CD4-positive, alpha-beta T cell (primary cell): ENCODE results near the gene MYO18A. TPM values are rescaled to one million over a fixed set of nuclear protein-coding genes. Genes with fewer than 3 reads are reported as not detected.

Source experiments
- ATAC-seq: fragments of 200-7000 bp; cut with Tn5 transposase; one replicate; pipeline ENCODE4 v1.10.0; 2022; ENCODE audit warnings: mild to moderate bottlenecking; ENCODE audit not compliant: poor library complexity
- CTCF ChIA-PET: fragments of 350-600 bp; sonication (Branson Sonifier 250); formaldehyde crosslinking; loops from one replicate; lab custom pipeline; 2021; ENCODE audit warnings: antibody characterized with exemption, inconsistent platforms; lab: Charles Lee
- POLR2A ChIA-PET: fragments of 350-600 bp; sonication (Branson Sonifier 250); formaldehyde crosslinking; loops from one replicate; lab custom pipeline; 2021; ENCODE audit warnings: antibody characterized with exemption, inconsistent platforms; lab: Charles Lee
- DNase-seq, 14 experiments: peaks; one replicate each; pipeline ENCODE4 v3.0.0-alpha.2; 2013 to 2020; ENCODE audit warnings: mixed read lengths in 2 of 14
- H3K27ac ChIP-seq, 2 donors: one replicate each; pipeline versions ENCODE4 v1.5.1 to v1.7.0; 2013; ENCODE audit warnings: low read length in 2 of 2, low read depth in 1 of 2, mild to moderate bottlenecking in 1 of 2
- H3K27me3 ChIP-seq, 2 experiments: 1 replicate in 1 of 2; 2 replicates in 1 of 2; pipeline versions ENCODE4 v1.6.1 to v1.7.0; 2013; ENCODE audit warnings: low read length in 2 of 2, control low read depth in 1 of 2, mild to moderate bottlenecking in 1 of 2, moderate library complexity in 1 of 2; ENCODE audit not compliant: insufficient read depth in 2 of 2, control insufficient read depth in 1 of 2
- H3K36me3 ChIP-seq: one replicate; pipeline ENCODE4 v1.6.1; 2013; ENCODE audit warnings: low read length, control low read depth; ENCODE audit not compliant: insufficient read depth
- H3K4me1 ChIP-seq: one replicate; pipeline ENCODE4 v1.6.1; 2013; ENCODE audit warnings: low read length, control low read depth; ENCODE audit not compliant: insufficient read depth
- H3K4me3 ChIP-seq: one replicate; pipeline ENCODE4 v1.5.1; 2013; ENCODE audit warnings: mild to moderate bottlenecking, low read length, moderate library complexity
- H3K9me3 ChIP-seq, 2 experiments: 1 replicate in 1 of 2; 2 replicates in 1 of 2; pipeline versions ENCODE4 v1.6.1 to v1.7.0; 2013; ENCODE audit warnings: low read length in 2 of 2, mild to moderate bottlenecking in 2 of 2, control low read depth in 1 of 2, moderate library complexity in 1 of 2; ENCODE audit not compliant: control insufficient read depth in 1 of 2, insufficient read depth in 1 of 2
- H3K27ac Mint-ChIP-seq: one replicate; pipeline ENCODE4 v1.8.0; 2020; ENCODE audit warnings: mixed read lengths
- H3K27me3 Mint-ChIP-seq: one replicate; pipeline ENCODE4 v1.8.0; 2021; ENCODE audit warnings: mixed read lengths
- H3K36me3 Mint-ChIP-seq: one replicate; pipeline ENCODE4 v1.8.0; 2021; ENCODE audit warnings: low read depth, mixed read lengths
- H3K4me1 Mint-ChIP-seq: one replicate; pipeline ENCODE4 v1.8.0; 2021; ENCODE audit warnings: low read depth, mixed read lengths
- H3K4me3 Mint-ChIP-seq: one replicate; pipeline ENCODE4 v1.8.0; 2020; ENCODE audit warnings: mild to moderate bottlenecking, mixed read lengths
- H3K9me3 Mint-ChIP-seq: one replicate; pipeline ENCODE4 v1.8.0; 2020; ENCODE audit warnings: mixed read lengths
- CTCF ChIP-seq: fragments of 200-600 bp; IDR thresholded peaks from one replicate; pipeline ENCODE4 v1.8.0; 2022; ENCODE audit warnings: antibody characterized with exemption, mild to moderate bottlenecking
- intact Hi-C, 2 experiments: fragments of 100-400 bp; cut with DNase I in 1 of 2; cut with micrococcal nuclease in 1 of 2; formaldehyde crosslinking; loops; one replicate each; pipeline versions ENCODE4 v1.15.1 to v1.9.0; 2023 to 2025; cut with DNase I, micrococcal nuclease
- total RNA-seq, 174 experiments: library from RNA in 2 of 174; stranded (reverse) in 2 of 174; gene quantifications; one replicate each; pipeline ENCODE4 v1.2.3 and lab custom pipeline; 2021 to 2026

The MYO18A gene
- total RNA-seq, 2 experiments from 2014 or later: 87.0 to 90.1 TPM

- Mint-ChIP-seq H3K4me1 (peaks cover 4% of the 10 kb centered on the region), H3K9me3 (no peaks in the 10 kb centered on the region), H3K4me3 (no peak overlapping the region), H3K27me3 (no peaks in the 10 kb centered on the region), H3K27ac (no peak overlapping the region), H3K36me3 (peaks cover 36% of the 10 kb centered on the region)
- ATAC-seq: peak; percentile 97
- TF ChIP-seq CTCF: peak; percentile 68
- ChIA-PET POLR2A (interaction anchor here (0.6 to 2.3 kb wide), 9 partner anchors 8 to 173 kb away, joined by 3 to 24 read pairs (median 5); partner anchors contain the start of genes MYO18A and PHF12), CTCF (interaction anchor here (0.6 to 4.3 kb wide), 21 partner anchors 8 to 572 kb away, joined by 3 to 94 read pairs (median 4); partner anchors contain the start of genes BLTP2, MYO18A, NUFIP2 and UNC119)
- Histone ChIP-seq H3K36me3 (peaks cover 73% of the 10 kb centered on the region), H3K9me3 (no peaks in the 10 kb centered on the region), H3K27me3 (no peaks in the 10 kb centered on the region), H3K4me1 (peaks cover 18% of the 10 kb centered on the region), H3K4me3 (no peak overlapping the region), H3K27ac (no peak overlapping the region)
- peak in 9 of 14 experiments; percentile 14 to 74 (median 34) for DNase-seq
- intact Hi-C loops: loop anchor here (1.0 to 2.0 kb wide), 5 partner anchors 16 to 94 kb away; partner anchors contain the start of gene MYO18A (in 2 of the 2)
These were observed 55.9 kb downstream of the MYO18A start for GRCh38 chr17:29124135-29124924.

- TF ChIP-seq CTCF: no peak
- H3K4me1 Mint-ChIP-seq: peaks cover 4% of the 10 kb centered on the region
- DNase-seq (no peak), ATAC-seq (no peak)
- peaks cover 40% of the 10 kb centered on the region for H3K36me3 Mint-ChIP-seq
- H3K27me3 ChIP-seq: no peaks in the 10 kb centered on the region
- POLR2A ChIA-PET: interaction anchor here (1.5 kb wide), 1 partner anchor 168 kb away, joined by 3 read pairs; no protein-coding TSS in a partner anchor
- H3K4me3 Mint-ChIP-seq: no peak overlapping the region
- H3K27me3 Mint-ChIP-seq: no peaks in the 10 kb centered on the region
- intact Hi-C loops: loop anchor here in 1 of 2 experiments (1.0 kb wide), 1 partner anchor 99 kb away; no protein-coding TSS in a partner anchor
- CTCF ChIA-PET: interaction anchor here (2.2 to 4.3 kb wide), 3 partner anchors 25 to 57 kb away, joined by 19 to 94 read pairs (median 36); partner anchors contain the start of gene MYO18A
- H3K36me3 ChIP-seq: peaks cover 67% of the 10 kb centered on the region
- H3K9me3 ChIP-seq: no peaks in the 10 kb centered on the region
- no peak overlapping the region for H3K27ac ChIP-seq
- H3K27ac Mint-ChIP-seq: no peak overlapping the region
- H3K4me3 ChIP-seq: no peak overlapping the region
- H3K4me1 ChIP-seq: peaks cover 12% of the 10 kb centered on the region
- no peaks in the 10 kb centered on the region for H3K9me3 Mint-ChIP-seq
These were observed 57.1 kb downstream of the MYO18A start for GRCh38 chr17:29123111-29123510.

- Histone ChIP-seq H3K4me3 (no peak overlapping the region), H3K9me3 (no peaks in the 10 kb centered on the region), H3K4me1 (peaks cover 17% of the 10 kb centered on the region), H3K27me3 (no peaks in the 10 kb centered on the region), H3K27ac (no peak overlapping the region), H3K36me3 (peaks cover 60% of the 10 kb centered on the region)
- no peaks in the 10 kb centered on the region for H3K27me3 Mint-ChIP-seq
- POLR2A ChIA-PET: no interaction called here
- intact Hi-C loops: no loop called here
- H3K27ac Mint-ChIP-seq: no peak overlapping the region
- ATAC-seq (no peak), DNase-seq (no peak)
- H3K9me3 Mint-ChIP-seq: no peaks in the 10 kb centered on the region
- CTCF ChIA-PET: no interaction called here
- peaks cover 41% of the 10 kb centered on the region for H3K36me3 Mint-ChIP-seq
- no peak overlapping the region for H3K4me3 Mint-ChIP-seq
- no peak for TF ChIP-seq CTCF
- peaks cover 10% of the 10 kb centered on the region for H3K4me1 Mint-ChIP-seq
These were observed 58.8 kb downstream of the MYO18A start for GRCh38 chr17:29121442-29121841.
